K562 (cell line): ENCODE results near the gene JSRP1. TPM values are rescaled to one million over a fixed set of nuclear protein-coding genes. Genes with fewer than 3 reads are reported as not detected.

ENCODE experiments used
- ATAC-seq: fragments of 200-7000 bp; cut with Tn5 transposase; 3 replicates; pipeline ENCODE4 v1.9.1; 2020; ENCODE audit warnings: moderate library complexity
- BruUV-seq: library from RNA; stranded (reverse); fragments of 400-500 nt; replicated peaks from 2 replicates; lab custom pipeline; 2021; lab: Mats Ljungman, UMichigan
- CTCF ChIA-PET: fragments of 300-600 bp; formaldehyde crosslinking; extraction: SDS; loops from one replicate; lab custom pipeline; 2021; ENCODE audit warnings: low intra/inter-chr PET ratio; lab: Yijun Ruan, JAX
- POLR2A ChIA-PET: fragments of 300-600, 350-650 bp; sonication (Branson Sonifier 250); formaldehyde crosslinking; extraction: SDS; loops from one replicate; lab custom pipeline; 2021; ENCODE audit warnings: antibody characterized with exemption, inconsistent platforms; lab: Yijun Ruan, JAX
- DNase-seq, 4 experiments: peaks; one replicate each; pipeline versions ENCODE4 v3.0.0 to v3.0.0-alpha.2; 2011 to 2018; ENCODE audit warnings: low spot score in 3 of 4, mixed read lengths in 3 of 4; ENCODE audit errors: extremely low read depth in 1 of 4
- FAIRE-seq: peaks from 2 replicates; lab custom pipeline; 2011; peaks lifted over from hg19 to GRCh38; lab: Jason Lieb, UNC
- H2AFZ ChIP-seq: 2 replicates; pipeline ENCODE4 v1.6.0; 2011; ENCODE audit warnings: low read depth, low read length, control low read depth, inconsistent platforms
- H3K27ac ChIP-seq: fragments of 200-600 bp; 3 replicates; pipeline ENCODE4 v1.8.0; 2011; ENCODE audit warnings: low read depth, mild to moderate bottlenecking, control low read depth, inconsistent platforms, low read length, moderate library complexity, mixed read lengths; ENCODE audit errors: extremely low read depth
- H3K27me3 ChIP-seq, 2 experiments: fragments of 300-600 bp in 1 of 2; 2 replicates in 1 of 2; 3 replicates in 1 of 2; pipeline versions ENCODE4 v1.6.0 to v1.8.0; 2011; ENCODE audit warnings: inconsistent platforms in 2 of 2, low read length in 2 of 2, mild to moderate bottlenecking in 1 of 2, mixed read lengths in 1 of 2, moderate library complexity in 1 of 2; ENCODE audit not compliant: control insufficient read depth in 2 of 2, insufficient read depth in 2 of 2
- H3K36me3 ChIP-seq: fragments of 300-600 bp; 3 replicates; pipeline ENCODE4 v1.8.0; 2011; ENCODE audit warnings: mild to moderate bottlenecking, low read length, inconsistent platforms; ENCODE audit not compliant: control insufficient read depth, insufficient read depth
- H3K4me1 ChIP-seq, 2 experiments: fragments of 200-600 bp in 1 of 2; replicated peaks in 1 of 2; 2 replicates in 1 of 2; 3 replicates in 1 of 2; pipeline versions ENCODE4 v1.5.1 to v1.8.0; 2011; ENCODE audit warnings: inconsistent platforms in 2 of 2, low read length in 2 of 2, mild to moderate bottlenecking in 1 of 2, mixed read lengths in 1 of 2, moderate library complexity in 1 of 2; ENCODE audit not compliant: control insufficient read depth in 2 of 2, insufficient read depth in 2 of 2
- H3K4me2 ChIP-seq: 2 replicates; pipeline ENCODE4 v1.6.1; 2011; ENCODE audit warnings: low read length, control low read depth, inconsistent platforms, mixed read lengths; ENCODE audit not compliant: insufficient read depth
- H3K4me3 ChIP-seq: fragments of 200-600 bp; sonication (generic), shearing (Covaris generic); 2 replicates; pipeline ENCODE4 v1.5.1; 2016; ENCODE audit warnings: control low read depth, inconsistent platforms
- H3K79me2 ChIP-seq: fragments of 200-600 bp; 3 replicates; pipeline ENCODE4 v1.8.0; 2011; ENCODE audit warnings: low read length, inconsistent platforms; ENCODE audit not compliant: control insufficient read depth, insufficient read depth
- H3K9ac ChIP-seq, 2 experiments: 2 replicates each; pipeline versions ENCODE4 v1.6.0 to v1.6.1; 2011; ENCODE audit warnings: low read depth in 2 of 2, low read length in 2 of 2, control low read depth in 1 of 2, inconsistent platforms in 1 of 2, mild to moderate bottlenecking in 1 of 2, mixed read lengths in 1 of 2; ENCODE audit not compliant: insufficient read depth in 1 of 2
- H3K9me1 ChIP-seq: one replicate; pipeline ENCODE4 v1.6.0; 2011; ENCODE audit warnings: inconsistent platforms, mild to moderate bottlenecking, low read length, moderate library complexity; ENCODE audit not compliant: control insufficient read depth, insufficient read depth
- H3K9me3 ChIP-seq: replicated peaks from 2 replicates; pipeline ENCODE4 v1.5.1; 2011; ENCODE audit warnings: low read depth, low read length, inconsistent platforms; ENCODE audit not compliant: control insufficient read depth, insufficient read depth
- H4K20me1 ChIP-seq: replicated peaks from 2 replicates; pipeline ENCODE4 v1.6.1; 2011; ENCODE audit warnings: low read length, inconsistent platforms, mixed read lengths; ENCODE audit not compliant: control insufficient read depth, insufficient read depth
- BCOR ChIP-seq: fragments of 450-650 bp; IDR thresholded peaks from 2 replicates; pipeline ENCODE4 v1.6.1; 2016
- CBX3 ChIP-seq, 2 experiments: IDR thresholded peaks; 1 replicate in 1 of 2; 2 replicates in 1 of 2; pipeline ENCODE4 v1.6.1; 2012; ENCODE audit warnings: inconsistent platforms in 2 of 2, low read length in 2 of 2, borderline replicate concordance in 1 of 2, control low read depth in 1 of 2
- CEBPB ChIP-seq: fragments of 450-650 bp; IDR thresholded peaks from 2 replicates; pipeline ENCODE4 v1.6.1; 2016; ENCODE audit warnings: missing genetic modification characterization, missing compliant biosample characterization
- CREB3L1 ChIP-seq: fragments of 450-650 bp; IDR thresholded peaks from 2 replicates; pipeline ENCODE4 v1.6.1; 2014; ENCODE audit warnings: low read depth, mild to moderate bottlenecking, moderate library complexity, borderline replicate concordance
- CXXC5 ChIP-seq: fragments of 250-450 bp; sonication (Bioruptor Pico); IDR thresholded peaks from 2 replicates; pipeline ENCODE4 v1.8.0; 2022; ENCODE audit warnings: inconsistent platforms, mild to moderate bottlenecking, moderate library complexity
- KDM1A ChIP-seq, 2 experiments: fragments of 450-650 bp; IDR thresholded peaks; 2 replicates each; pipeline ENCODE4 v1.6.1; 2016; ENCODE audit warnings: mild to moderate bottlenecking in 2 of 2
- KDM5B ChIP-seq: fragments of 200-600 bp; sonication (generic); IDR thresholded peaks from 2 replicates; pipeline ENCODE4 v1.6.1; 2012; ENCODE audit warnings: low read depth, mild to moderate bottlenecking, moderate library complexity, low read length, control low read depth, inconsistent platforms; ENCODE audit not compliant: insufficient replicate concordance
- NFIC ChIP-seq: fragments of 450-650 bp; IDR thresholded peaks from 2 replicates; pipeline ENCODE4 v1.6.1; 2017; ENCODE audit warnings: mild to moderate bottlenecking, inconsistent platforms
- POLR2H ChIP-seq: IDR thresholded peaks from 2 replicates; pipeline ENCODE4 v1.6.1; 2016; ENCODE audit warnings: missing genetic modification characterization, low read depth, mild to moderate bottlenecking, control low read depth, missing compliant biosample characterization, moderate library complexity
- ZNF436 ChIP-seq: fragments of 250-450, 450-650 bp; sonication (Bioruptor Pico); formaldehyde crosslinking; IDR thresholded peaks from 2 replicates; pipeline ENCODE4 v1.7.0; 2020; ENCODE audit warnings: mild to moderate bottlenecking
- ZNF696 ChIP-seq: fragments of 250-450 bp; sonication (Bioruptor Pico); conservative IDR thresholded peaks from 2 replicates; pipeline ENCODE4 v1.4.0; 2020; ENCODE audit warnings: mild to moderate bottlenecking, moderate library complexity
- ZNF740 ChIP-seq, 3 experiments: fragments of 200-800 bp in 1 of 3; sonication (Bioruptor generic) in 1 of 3; sonication (generic) in 1 of 3; formaldehyde crosslinking in 1 of 3; IDR thresholded peaks; 2 replicates each; pipeline versions ENCODE4 v1.6.1 to v1.8.0; 2016 to 2022; ENCODE audit warnings: mild to moderate bottlenecking in 2 of 3, missing compliant biosample characterization in 2 of 3, missing genetic modification characterization in 2 of 3, missing genetic modification reagents in 1 of 3
- WGBS: fragments of 100-300 bp; shearing (Covaris generic); methylation state at CpG from one replicate; pipeline ENCODE4 v1.1.6; 2016; ENCODE audit warnings: low coverage, mixed read lengths; ENCODE audit not compliant: insufficient coverage; ENCODE audit errors: missing lambda C conversion rate; 5-methylcytosine and 5-hydroxymethylcytosine counted together
- in situ Hi-C: fragments of 300-500 bp; cut with MboI; formaldehyde crosslinking; loops from 4 replicates; pipeline ENCODE4 v1.15.0; 2018; ENCODE audit warnings: inconsistent platforms, mixed read lengths
- intact Hi-C: fragments of 100-400 bp; cut with micrococcal nuclease; formaldehyde crosslinking; loops from 2 replicates; pipeline ENCODE4 v1.14.2; 2022
- polyA plus RNA-seq, 8 experiments: library from polyadenylated mRNA; depleted of rRNA in 4 of 8; stranded (reverse) in 5 of 8; unstranded in 3 of 8; fragments of >200 nt; fragmentation: Nextera tagmentation in 2 of 8; fragmentation: Illumina TruSeq in 1 of 8; extraction: Ambion mirVana in 2 of 8; extraction: Trizol in 1 of 8; gene quantifications; 2 replicates each; pipeline versions ENCODE4 v1.2.1 to v1.2.3, GENCODE V29; 2011 to 2014; ENCODE audit warnings: inconsistent platforms in 1 of 8, missing spikeins in 1 of 8
- total RNA-seq, 7 experiments: library from RNA; depleted of rRNA in 6 of 7; stranded (reverse); fragments of >200 nt in 6 of 7; fragmentation: Illumina TruSeq in 2 of 7; extraction: Trizol in 2 of 7; gene quantifications; 2 replicates each; pipeline versions ENCODE4 v1.2.1 to v1.2.3, GENCODE V29; 2011 to 2021; ENCODE audit warnings: low replicate concordance in 1 of 7
- TF ChIP-seq, protein P1 (sequence below): fragments of 450-650 bp; formaldehyde crosslinking; IDR thresholded peaks from 2 replicates; pipeline ENCODE4 v1.4.0; 2020; ENCODE audit warnings: mild to moderate bottlenecking, mixed read lengths

The JSRP1 gene
- total and polyA plus RNA-seq, 9 of the 15 experiments (the other 6 are each of a cell fraction or from before 2014, with no cell fraction given), result 0.08 to 1.2 (median 0.51) TPM; not detected in 4

- no peak for TF ChIP-seq POLR2H
- no peak for TF ChIP-seq CBX3 (IDR thresholded peaks at IDR 0.05; ENCODE audit: borderline replicate concordance in 1 of 2, low read length in 2 of 2)
- TF ChIP-seq KDM1A (IDR thresholded peaks at IDR 0.05), result no peak
- no peak for TF ChIP-seq ZNF436
- TF ChIP-seq, protein P1, sequence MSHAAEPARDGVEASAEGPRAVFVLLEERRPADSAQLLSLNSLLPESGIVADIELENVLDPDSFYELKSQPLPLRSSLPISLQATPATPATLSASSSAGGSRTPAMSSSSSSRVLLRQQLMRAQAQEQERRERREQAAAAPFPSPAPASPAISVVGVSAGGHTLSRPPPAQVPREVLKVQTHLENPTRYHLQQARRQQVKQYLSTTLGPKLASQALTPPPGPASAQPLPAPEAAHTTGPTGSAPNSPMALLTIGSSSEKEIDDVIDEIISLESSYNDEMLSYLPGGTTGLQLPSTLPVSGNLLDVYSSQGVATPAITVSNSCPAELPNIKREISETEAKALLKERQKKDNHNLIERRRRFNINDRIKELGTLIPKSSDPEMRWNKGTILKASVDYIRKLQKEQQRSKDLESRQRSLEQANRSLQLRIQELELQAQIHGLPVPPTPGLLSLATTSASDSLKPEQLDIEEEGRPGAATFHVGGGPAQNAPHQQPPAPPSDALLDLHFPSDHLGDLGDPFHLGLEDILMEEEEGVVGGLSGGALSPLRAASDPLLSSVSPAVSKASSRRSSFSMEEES (CRISPR knock-in tag), result no peak
- TF ChIP-seq ZNF696 (CRISPR knock-in tag), result no peak
- TF ChIP-seq CEBPB (tag), result no peak; the same call in 1 of the 2 replicates
Observed at GRCh38 chr19:2268480-2268830, 12.2 kb upstream of the JSRP1 start (continued).

GRCh38 chr19:2266183-2266993 is 10.2 kb upstream of the JSRP1 start:
- peak overlapping the region; percentile 82 for H2AFZ ChIP-seq
- no TSS peak for BruUV-seq
- 36% methylated on average over 12 of the region's 18 CpGs for WGBS
- H3K9ac ChIP-seq, result peak overlapping the region; percentile 27 to 86; a peak in 3 of 4 replicates
- H3K4me1 ChIP-seq, result peaks cover 24 to 62% of the 10 kb centered on the region in 2 experiments
- peaks cover 5% of the 10 kb centered on the region; the same call in 2 of the 3 replicates for H3K36me3 ChIP-seq
- intact Hi-C loops (loop anchor here (10.0 kb wide), 1 partner anchor 102 kb away; the partner anchor contains the start of gene DOT1L), in situ Hi-C loops (no loop called here)
- peak overlapping the region; percentile 55 for H3K4me2 ChIP-seq
- no peaks in the 10 kb centered on the region for H3K9me1 ChIP-seq
- ATAC-seq (peak; percentile 40), FAIRE-seq (peak; percentile 88), DNase-seq (peak; percentile 51 to 91 (median 64))
- H4K20me1 ChIP-seq, result peaks cover 18% of the 10 kb centered on the region
- H3K27ac ChIP-seq, result peak overlapping the region; percentile 49
- H3K9me3 ChIP-seq, result no peaks in the 10 kb centered on the region
- peaks cover 30% of the 10 kb centered on the region for H3K79me2 ChIP-seq
- no peaks in the 10 kb centered on the region for H3K27me3 ChIP-seq
- ChIA-PET CTCF (no interaction called here), POLR2A (interaction anchor here (0.6 to 1.7 kb wide), 4 partner anchors 10 to 717 kb away, joined by 3 to 6 read pairs (median 3); no protein-coding TSS in a partner anchor)
- no peak overlapping the region for H3K4me3 ChIP-seq
- TF ChIP-seq CREB3L1 (0 out of 2 replicates have a peak, but pooled peaks have one; percentile 52), NFIC (peak; percentile 96), KDM5B (peak; percentile 51), CXXC5 (CRISPR knock-in tag) (peak; percentile 43; the same call in 1 of the 2 replicates), ZNF740 (CRISPR knock-in tag; IDR thresholded peaks at IDR 0.05) (peak; percentile 80), ZNF740 (tag; IDR thresholded peaks at IDR 0.05) (no peak), BCOR (no peak)
